Kidney (tissue), 14 donors: ENCODE results near the gene INTS1. TPM values are rescaled to one million over a fixed set of nuclear protein-coding genes. Genes with fewer than 3 reads are reported as not detected.

Experiments used
- DNase-seq, 5 donors: peaks; one replicate each; pipeline ENCODE4 v3.0.0-alpha.2; 2013 to 2020
- FAIRE-seq: peaks from 2 replicates; lab custom pipeline; 2012; peaks lifted over from hg19 to GRCh38; lab: Jason Lieb, UNC
- H3K27ac ChIP-seq, 2 donors: one replicate each; pipeline ENCODE4 v1.7.0; 2013; ENCODE audit warnings: low read depth in 2 of 2, low read length in 2 of 2, inconsistent platforms in 1 of 2
- H3K27me3 ChIP-seq: one replicate; pipeline ENCODE4 v1.7.1; 2013; ENCODE audit warnings: low read length, inconsistent platforms; ENCODE audit not compliant: control insufficient read depth, insufficient read depth
- H3K36me3 ChIP-seq, 3 donors: one replicate each; pipeline versions ENCODE4 v1.7.0 to v1.7.1; 2013; ENCODE audit warnings: low read length in 3 of 3, control low read depth in 1 of 3, inconsistent platforms in 1 of 3; ENCODE audit not compliant: insufficient read depth in 3 of 3, control insufficient read depth in 2 of 3
- H3K4me1 ChIP-seq, 3 donors: one replicate each; pipeline versions ENCODE4 v1.7.0 to v1.7.1; 2013; ENCODE audit warnings: low read length in 3 of 3, inconsistent platforms in 1 of 3, low read depth in 1 of 3; ENCODE audit not compliant: control insufficient read depth in 2 of 3, insufficient read depth in 2 of 3
- H3K4me3 ChIP-seq, 3 donors: one replicate each; pipeline versions ENCODE4 v1.7.0 to v1.8.1; 2013; ENCODE audit warnings: low read length in 3 of 3, control low read depth in 1 of 3, inconsistent platforms in 1 of 3
- H3K9ac ChIP-seq, 3 donors: one replicate each; pipeline versions ENCODE4 v1.7.0 to v1.7.1; 2013; ENCODE audit warnings: low read length in 3 of 3, control low read depth in 1 of 3, inconsistent platforms in 1 of 3
- H3K9me3 ChIP-seq, 3 donors: one replicate each; pipeline versions ENCODE4 v1.7.0 to v1.7.1; 2013; ENCODE audit warnings: low read length in 3 of 3, control low read depth in 1 of 3, inconsistent platforms in 1 of 3; ENCODE audit not compliant: control insufficient read depth in 2 of 3, insufficient read depth in 1 of 3
- CTCF ChIP-seq: IDR thresholded peaks from 3 replicates; pipeline ENCODE4 v1.5.1; 2012; ENCODE audit warnings: mild to moderate bottlenecking, moderate library complexity, borderline replicate concordance; ENCODE audit not compliant: insufficient read depth; ENCODE audit errors: extremely low read depth
- intact Hi-C: fragments of 100-400 bp; cut with DNase I; formaldehyde crosslinking; loops from one replicate; pipeline ENCODE4 v1.11.1; 2022
- polyA plus RNA-seq: library from polyadenylated mRNA; stranded (reverse); fragments of 350-450 nt; fragmentation: Illumina TruSeq; extraction: RNeasy Lipid Tissue Mini Kit (QIAGEN cat#74804); gene quantifications from one replicate; pipeline ENCODE4 v1.2.3, GENCODE V29; 2014; ENCODE audit warnings: low read depth, low replicate concordance; ENCODE audit not compliant: insufficient read depth
- total RNA-seq: library from RNA; stranded (reverse); fragmentation: NEBNext Ultra II Directional; extraction: Animal tissue kit (Norgen Biotek cat#: 25700); gene quantifications from one replicate; pipeline ENCODE4 v1.2.1, GENCODE V29; 2021
- donor health status: control.
- donor health status: control.
- donor health status: control.
- donor health status: control.
- donor health status: control.
- donor health status: DM: yes; HTN: yes; CAD: no.
- donor health status: Normal renal cell carcinoma (clear cell type).

INTS1 gene
- total and polyA plus RNA-seq, 2 donors from 2014 or later: 62.8 to 91.3 TPM

GRCh38 chr7:1450987-1451386 is 53.2 kb downstream of the INTS1 start:
- Histone ChIP-seq H3K36me3 (no peaks in the 10 kb centered on the region), H3K9ac (no peak overlapping the region), H3K27ac (no peak overlapping the region), H3K9me3 (no peaks in the 10 kb centered on the region), H3K4me1 (peaks cover 0 to 19% (median 0%) of the 10 kb centered on the region in 3 donors), H3K27me3 (no peaks in the 10 kb centered on the region), H3K4me3 (no peak overlapping the region)
- DNase-seq (no peak), FAIRE-seq (no peak)
- TF ChIP-seq CTCF: no peak
- intact Hi-C loops: no loop called here

- Histone ChIP-seq H3K4me1 (peaks cover 0 to 14% (median 0%) of the 10 kb centered on the region in 3 donors), H3K27ac (no peak overlapping the region), H3K27me3 (no peaks in the 10 kb centered on the region), H3K36me3 (no peaks in the 10 kb centered on the region), H3K9me3 (no peaks in the 10 kb centered on the region), H3K9ac (no peak overlapping the region), H3K4me3 (no peak overlapping the region)
- FAIRE-seq: no peak
- TF ChIP-seq CTCF: no peak
- intact Hi-C loops: no loop called here
- DNase-seq: no peak
Observed at GRCh38 chr7:1450431-1450830, 53.8 kb downstream of the INTS1 start.

- intact Hi-C loops: no loop called here
- Histone ChIP-seq H3K27me3 (no peaks in the 10 kb centered on the region), H3K4me3 (no peak overlapping the region), H3K9me3 (no peaks in the 10 kb centered on the region), H3K36me3 (no peaks in the 10 kb centered on the region), H3K9ac (no peak overlapping the region), H3K4me1 (peaks cover 0 to 13% (median 0%) of the 10 kb centered on the region in 3 donors), H3K27ac (no peak overlapping the region)
- FAIRE-seq (no peak), DNase-seq (no peak)
- TF ChIP-seq CTCF: no peak
Observed at GRCh38 chr7:1449951-1450350, 54.2 kb downstream of the INTS1 start.

- no peaks in the 10 kb centered on the region for H3K36me3 ChIP-seq
- H3K4me1 ChIP-seq: peaks cover 0 to 8% (median 0%) of the 10 kb centered on the region in 3 donors
- no peaks in the 10 kb centered on the region for H3K9me3 ChIP-seq
- no peak for TF ChIP-seq CTCF
- FAIRE-seq: no peak
- no peaks in the 10 kb centered on the region for H3K27me3 ChIP-seq
- H3K9ac ChIP-seq: no peak overlapping the region
- no peak overlapping the region for H3K4me3 ChIP-seq
- DNase-seq: no peak
- intact Hi-C loops: no loop called here
- H3K27ac ChIP-seq: no peak overlapping the region
Observed at GRCh38 chr7:1449501-1449900, 54.7 kb downstream of the INTS1 start.
